K562 (cell line): ENCODE results near the gene ZFP2. TPM values are rescaled to one million over a fixed set of nuclear protein-coding genes. Genes with fewer than 3 reads are reported as not detected.
A peak's percentile ranks its signal among the peaks of the same experiment; 100 is the strongest.

Experiments used
- ATAC-seq: fragments of 200-7000 bp; cut with Tn5 transposase; 3 replicates; pipeline ENCODE4 v1.9.1; 2020; ENCODE audit warnings: moderate library complexity
- BruUV-seq: library from RNA; stranded (reverse); fragments of 400-500 nt; replicated peaks from 2 replicates; lab custom pipeline; 2021; lab: Mats Ljungman, UMichigan
- CTCF ChIA-PET: fragments of 300-600 bp; formaldehyde crosslinking; extraction: SDS; loops from one replicate; lab custom pipeline; 2021; ENCODE audit warnings: low intra/inter-chr PET ratio; lab: Yijun Ruan, JAX
- POLR2A ChIA-PET: fragments of 300-600, 350-650 bp; sonication (Branson Sonifier 250); formaldehyde crosslinking; extraction: SDS; loops from one replicate; lab custom pipeline; 2021; ENCODE audit warnings: antibody characterized with exemption, inconsistent platforms; lab: Yijun Ruan, JAX
- DNase-seq, 4 experiments: peaks; one replicate each; pipeline versions ENCODE4 v3.0.0 to v3.0.0-alpha.2; 2011 to 2018; ENCODE audit warnings: low spot score in 3 of 4, mixed read lengths in 3 of 4; ENCODE audit errors: extremely low read depth in 1 of 4
- FAIRE-seq: peaks from 2 replicates; lab custom pipeline; 2011; peaks lifted over from hg19 to GRCh38; lab: Jason Lieb, UNC
- H2AFZ ChIP-seq: 2 replicates; pipeline ENCODE4 v1.6.0; 2011; ENCODE audit warnings: low read depth, low read length, control low read depth, inconsistent platforms
- H3K27ac ChIP-seq: fragments of 200-600 bp; 3 replicates; pipeline ENCODE4 v1.8.0; 2011; ENCODE audit warnings: low read depth, mild to moderate bottlenecking, control low read depth, inconsistent platforms, low read length, moderate library complexity, mixed read lengths; ENCODE audit errors: extremely low read depth
- H3K27me3 ChIP-seq, 2 experiments: fragments of 300-600 bp in 1 of 2; 2 replicates in 1 of 2; 3 replicates in 1 of 2; pipeline versions ENCODE4 v1.6.0 to v1.8.0; 2011; ENCODE audit warnings: inconsistent platforms in 2 of 2, low read length in 2 of 2, mild to moderate bottlenecking in 1 of 2, mixed read lengths in 1 of 2, moderate library complexity in 1 of 2; ENCODE audit not compliant: control insufficient read depth in 2 of 2, insufficient read depth in 2 of 2
- H3K36me3 ChIP-seq: fragments of 300-600 bp; 3 replicates; pipeline ENCODE4 v1.8.0; 2011; ENCODE audit warnings: mild to moderate bottlenecking, low read length, inconsistent platforms; ENCODE audit not compliant: control insufficient read depth, insufficient read depth
- H3K4me1 ChIP-seq, 2 experiments: fragments of 200-600 bp in 1 of 2; replicated peaks in 1 of 2; 2 replicates in 1 of 2; 3 replicates in 1 of 2; pipeline versions ENCODE4 v1.5.1 to v1.8.0; 2011; ENCODE audit warnings: inconsistent platforms in 2 of 2, low read length in 2 of 2, mild to moderate bottlenecking in 1 of 2, mixed read lengths in 1 of 2, moderate library complexity in 1 of 2; ENCODE audit not compliant: control insufficient read depth in 2 of 2, insufficient read depth in 2 of 2
- H3K4me2 ChIP-seq: 2 replicates; pipeline ENCODE4 v1.6.1; 2011; ENCODE audit warnings: low read length, control low read depth, inconsistent platforms, mixed read lengths; ENCODE audit not compliant: insufficient read depth
- H3K4me3 ChIP-seq: fragments of 200-600 bp; sonication (generic), shearing (Covaris generic); 2 replicates; pipeline ENCODE4 v1.5.1; 2016; ENCODE audit warnings: control low read depth, inconsistent platforms
- H3K79me2 ChIP-seq: fragments of 200-600 bp; 3 replicates; pipeline ENCODE4 v1.8.0; 2011; ENCODE audit warnings: low read length, inconsistent platforms; ENCODE audit not compliant: control insufficient read depth, insufficient read depth
- H3K9ac ChIP-seq, 2 experiments: 2 replicates each; pipeline versions ENCODE4 v1.6.0 to v1.6.1; 2011; ENCODE audit warnings: low read depth in 2 of 2, low read length in 2 of 2, control low read depth in 1 of 2, inconsistent platforms in 1 of 2, mild to moderate bottlenecking in 1 of 2, mixed read lengths in 1 of 2; ENCODE audit not compliant: insufficient read depth in 1 of 2
- H3K9me1 ChIP-seq: one replicate; pipeline ENCODE4 v1.6.0; 2011; ENCODE audit warnings: inconsistent platforms, mild to moderate bottlenecking, low read length, moderate library complexity; ENCODE audit not compliant: control insufficient read depth, insufficient read depth
- H3K9me3 ChIP-seq: replicated peaks from 2 replicates; pipeline ENCODE4 v1.5.1; 2011; ENCODE audit warnings: low read depth, low read length, inconsistent platforms; ENCODE audit not compliant: control insufficient read depth, insufficient read depth
- H4K20me1 ChIP-seq: replicated peaks from 2 replicates; pipeline ENCODE4 v1.6.1; 2011; ENCODE audit warnings: low read length, inconsistent platforms, mixed read lengths; ENCODE audit not compliant: control insufficient read depth, insufficient read depth
- BHLHE40 ChIP-seq: IDR thresholded peaks from 2 replicates; pipeline ENCODE4 v1.6.1; 2011; ENCODE audit warnings: low read length, improper control_type of control experiment
- CBX1 ChIP-seq: sonication (generic); IDR thresholded peaks from 2 replicates; pipeline ENCODE4 v1.6.1; 2016; ENCODE audit warnings: antibody characterized with exemption, low read depth, mild to moderate bottlenecking
- ILK ChIP-seq: fragments of 450-650 bp; IDR thresholded peaks from 2 replicates; pipeline ENCODE4 v1.6.1; 2016; ENCODE audit warnings: missing genetic modification characterization, low read depth, mild to moderate bottlenecking, missing compliant biosample characterization, moderate library complexity, borderline replicate concordance
- KHSRP ChIP-seq: fragments of 450-650 bp; IDR thresholded peaks from 2 replicates; pipeline ENCODE4 v1.6.1; 2017
- PHF8 ChIP-seq: fragments of 200-600 bp; sonication (generic); IDR thresholded peaks from 2 replicates; pipeline ENCODE4 v1.6.1; 2012; ENCODE audit warnings: mixed run types, mild to moderate bottlenecking, inconsistent platforms, low read length, moderate library complexity, borderline replicate concordance
- SMARCA4 ChIP-seq: fragments of 450-650 bp; IDR thresholded peaks from 2 replicates; pipeline ENCODE4 v1.6.1; 2016
- SMARCE1 ChIP-seq: fragments of 450-650 bp; IDR thresholded peaks from 2 replicates; pipeline ENCODE4 v1.7.1; 2016; ENCODE audit warnings: mild to moderate bottlenecking
- ZNF212 ChIP-seq: fragments of 450-650 bp; formaldehyde crosslinking; IDR thresholded peaks from 2 replicates; pipeline ENCODE4 v1.4.0; 2020; ENCODE audit warnings: mild to moderate bottlenecking
- ZNF717 ChIP-seq: fragments of 250-450 bp; sonication (Bioruptor Pico); IDR thresholded peaks from 2 replicates; pipeline ENCODE4 v1.5.0; 2021
- WGBS: fragments of 100-300 bp; shearing (Covaris generic); methylation state at CpG from one replicate; pipeline ENCODE4 v1.1.6; 2016; ENCODE audit warnings: low coverage, mixed read lengths; ENCODE audit not compliant: insufficient coverage; ENCODE audit errors: missing lambda C conversion rate; 5-methylcytosine and 5-hydroxymethylcytosine counted together
- in situ Hi-C: fragments of 300-500 bp; cut with MboI; formaldehyde crosslinking; loops from 4 replicates; pipeline ENCODE4 v1.15.0; 2018; ENCODE audit warnings: inconsistent platforms, mixed read lengths
- intact Hi-C: fragments of 100-400 bp; cut with micrococcal nuclease; formaldehyde crosslinking; loops from 2 replicates; pipeline ENCODE4 v1.14.2; 2022
- polyA plus RNA-seq, 8 experiments: library from polyadenylated mRNA; depleted of rRNA in 4 of 8; stranded (reverse) in 5 of 8; unstranded in 3 of 8; fragments of >200 nt; fragmentation: Nextera tagmentation in 2 of 8; fragmentation: Illumina TruSeq in 1 of 8; extraction: Ambion mirVana in 2 of 8; extraction: Trizol in 1 of 8; gene quantifications; 2 replicates each; pipeline versions ENCODE4 v1.2.1 to v1.2.3, GENCODE V29; 2011 to 2014; ENCODE audit warnings: inconsistent platforms in 1 of 8, missing spikeins in 1 of 8
- total RNA-seq, 7 experiments: library from RNA; depleted of rRNA in 6 of 7; stranded (reverse); fragments of >200 nt in 6 of 7; fragmentation: Illumina TruSeq in 2 of 7; extraction: Trizol in 2 of 7; gene quantifications; 2 replicates each; pipeline versions ENCODE4 v1.2.1 to v1.2.3, GENCODE V29; 2011 to 2021; ENCODE audit warnings: low replicate concordance in 1 of 7
- TF ChIP-seq, protein P1 (sequence below): fragments of 450-650 bp; IDR thresholded peaks from 2 replicates; pipeline ENCODE4 v1.7.0; 2016; ENCODE audit warnings: borderline replicate concordance
- TF ChIP-seq, protein P2 (sequence below): fragments of 450-650 bp; IDR thresholded peaks from 2 replicates; pipeline ENCODE4 v1.6.1; 2016; ENCODE audit warnings: mild to moderate bottlenecking, moderate library complexity

ZFP2 gene
- total and polyA plus RNA-seq, 9 of the 15 experiments (the other 6 are each of a cell fraction or from before 2014, with no cell fraction given), result 0.07 to 0.13 TPM; not detected in 7

DNA sequence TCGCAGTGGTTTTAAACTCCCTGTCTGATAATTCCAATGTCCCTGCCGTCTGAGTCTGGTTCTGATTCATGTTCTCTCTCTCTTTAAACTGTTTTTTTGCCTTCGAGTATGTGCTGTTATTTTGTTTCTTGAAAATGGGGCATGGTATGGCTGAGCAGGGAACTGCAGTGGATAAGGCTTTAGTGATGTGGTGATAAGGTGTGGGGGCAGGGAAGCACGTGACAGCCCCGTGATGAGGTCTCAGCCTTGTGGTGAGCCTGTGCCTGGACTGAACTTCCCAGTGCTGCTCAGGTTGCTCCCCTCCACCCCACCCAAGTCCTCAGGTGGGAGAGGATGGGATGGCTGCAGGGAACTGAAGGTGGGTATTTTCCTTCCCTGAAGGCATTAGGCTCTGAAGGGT is 41.4 kb upstream of the ZFP2 start:
- intact Hi-C loops, result no loop called here
- H2AFZ ChIP-seq, result no peak overlapping the region
- ChIA-PET POLR2A (no interaction called here), CTCF (no interaction called here)
- H3K9me1 ChIP-seq, result no peaks in the 10 kb centered on the region
- in situ Hi-C loops, result no loop called here
- H3K9me3 ChIP-seq, result no peaks in the 10 kb centered on the region
- no peak overlapping the region for H3K27ac ChIP-seq
- H3K4me3 ChIP-seq, result no peak overlapping the region
- no peaks in the 10 kb centered on the region for H3K79me2 ChIP-seq
- H3K4me2 ChIP-seq, result peak overlapping the region; percentile 57
- no peak overlapping the region for H3K9ac ChIP-seq
- FAIRE-seq (no peak), DNase-seq (peak in 1 of 4 experiments; percentile 48), ATAC-seq (peak; percentile 90)
- 0% methylated on average over 5 of the region's 5 CpGs for WGBS
- BruUV-seq, result no TSS peak
- no peaks in the 10 kb centered on the region for H3K36me3 ChIP-seq
- H3K27me3 ChIP-seq, result peaks cover 3 to 27% of the 10 kb centered on the region in 2 experiments; a peak in 4 of 5 replicates
- H3K4me1 ChIP-seq, result peaks cover 4 to 6% of the 10 kb centered on the region in 2 experiments; a peak in 3 of 5 replicates
- H4K20me1 ChIP-seq, result no peaks in the 10 kb centered on the region
- no peak for TF ChIP-seq ZNF717
- TF ChIP-seq SMARCA4, result peak; percentile 63
- peak; percentile 43; the same call in 1 of the 2 replicates for TF ChIP-seq SMARCE1
- no peak for TF ChIP-seq PHF8
- no peak for TF ChIP-seq ZNF212
- TF ChIP-seq, protein P1, sequence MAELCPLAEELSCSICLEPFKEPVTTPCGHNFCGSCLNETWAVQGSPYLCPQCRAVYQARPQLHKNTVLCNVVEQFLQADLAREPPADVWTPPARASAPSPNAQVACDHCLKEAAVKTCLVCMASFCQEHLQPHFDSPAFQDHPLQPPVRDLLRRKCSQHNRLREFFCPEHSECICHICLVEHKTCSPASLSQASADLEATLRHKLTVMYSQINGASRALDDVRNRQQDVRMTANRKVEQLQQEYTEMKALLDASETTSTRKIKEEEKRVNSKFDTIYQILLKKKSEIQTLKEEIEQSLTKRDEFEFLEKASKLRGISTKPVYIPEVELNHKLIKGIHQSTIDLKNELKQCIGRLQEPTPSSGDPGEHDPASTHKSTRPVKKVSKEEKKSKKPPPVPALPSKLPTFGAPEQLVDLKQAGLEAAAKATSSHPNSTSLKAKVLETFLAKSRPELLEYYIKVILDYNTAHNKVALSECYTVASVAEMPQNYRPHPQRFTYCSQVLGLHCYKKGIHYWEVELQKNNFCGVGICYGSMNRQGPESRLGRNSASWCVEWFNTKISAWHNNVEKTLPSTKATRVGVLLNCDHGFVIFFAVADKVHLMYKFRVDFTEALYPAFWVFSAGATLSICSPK, result no peak
- TF ChIP-seq ILK (tag), result no peak
- TF ChIP-seq, protein P2, sequence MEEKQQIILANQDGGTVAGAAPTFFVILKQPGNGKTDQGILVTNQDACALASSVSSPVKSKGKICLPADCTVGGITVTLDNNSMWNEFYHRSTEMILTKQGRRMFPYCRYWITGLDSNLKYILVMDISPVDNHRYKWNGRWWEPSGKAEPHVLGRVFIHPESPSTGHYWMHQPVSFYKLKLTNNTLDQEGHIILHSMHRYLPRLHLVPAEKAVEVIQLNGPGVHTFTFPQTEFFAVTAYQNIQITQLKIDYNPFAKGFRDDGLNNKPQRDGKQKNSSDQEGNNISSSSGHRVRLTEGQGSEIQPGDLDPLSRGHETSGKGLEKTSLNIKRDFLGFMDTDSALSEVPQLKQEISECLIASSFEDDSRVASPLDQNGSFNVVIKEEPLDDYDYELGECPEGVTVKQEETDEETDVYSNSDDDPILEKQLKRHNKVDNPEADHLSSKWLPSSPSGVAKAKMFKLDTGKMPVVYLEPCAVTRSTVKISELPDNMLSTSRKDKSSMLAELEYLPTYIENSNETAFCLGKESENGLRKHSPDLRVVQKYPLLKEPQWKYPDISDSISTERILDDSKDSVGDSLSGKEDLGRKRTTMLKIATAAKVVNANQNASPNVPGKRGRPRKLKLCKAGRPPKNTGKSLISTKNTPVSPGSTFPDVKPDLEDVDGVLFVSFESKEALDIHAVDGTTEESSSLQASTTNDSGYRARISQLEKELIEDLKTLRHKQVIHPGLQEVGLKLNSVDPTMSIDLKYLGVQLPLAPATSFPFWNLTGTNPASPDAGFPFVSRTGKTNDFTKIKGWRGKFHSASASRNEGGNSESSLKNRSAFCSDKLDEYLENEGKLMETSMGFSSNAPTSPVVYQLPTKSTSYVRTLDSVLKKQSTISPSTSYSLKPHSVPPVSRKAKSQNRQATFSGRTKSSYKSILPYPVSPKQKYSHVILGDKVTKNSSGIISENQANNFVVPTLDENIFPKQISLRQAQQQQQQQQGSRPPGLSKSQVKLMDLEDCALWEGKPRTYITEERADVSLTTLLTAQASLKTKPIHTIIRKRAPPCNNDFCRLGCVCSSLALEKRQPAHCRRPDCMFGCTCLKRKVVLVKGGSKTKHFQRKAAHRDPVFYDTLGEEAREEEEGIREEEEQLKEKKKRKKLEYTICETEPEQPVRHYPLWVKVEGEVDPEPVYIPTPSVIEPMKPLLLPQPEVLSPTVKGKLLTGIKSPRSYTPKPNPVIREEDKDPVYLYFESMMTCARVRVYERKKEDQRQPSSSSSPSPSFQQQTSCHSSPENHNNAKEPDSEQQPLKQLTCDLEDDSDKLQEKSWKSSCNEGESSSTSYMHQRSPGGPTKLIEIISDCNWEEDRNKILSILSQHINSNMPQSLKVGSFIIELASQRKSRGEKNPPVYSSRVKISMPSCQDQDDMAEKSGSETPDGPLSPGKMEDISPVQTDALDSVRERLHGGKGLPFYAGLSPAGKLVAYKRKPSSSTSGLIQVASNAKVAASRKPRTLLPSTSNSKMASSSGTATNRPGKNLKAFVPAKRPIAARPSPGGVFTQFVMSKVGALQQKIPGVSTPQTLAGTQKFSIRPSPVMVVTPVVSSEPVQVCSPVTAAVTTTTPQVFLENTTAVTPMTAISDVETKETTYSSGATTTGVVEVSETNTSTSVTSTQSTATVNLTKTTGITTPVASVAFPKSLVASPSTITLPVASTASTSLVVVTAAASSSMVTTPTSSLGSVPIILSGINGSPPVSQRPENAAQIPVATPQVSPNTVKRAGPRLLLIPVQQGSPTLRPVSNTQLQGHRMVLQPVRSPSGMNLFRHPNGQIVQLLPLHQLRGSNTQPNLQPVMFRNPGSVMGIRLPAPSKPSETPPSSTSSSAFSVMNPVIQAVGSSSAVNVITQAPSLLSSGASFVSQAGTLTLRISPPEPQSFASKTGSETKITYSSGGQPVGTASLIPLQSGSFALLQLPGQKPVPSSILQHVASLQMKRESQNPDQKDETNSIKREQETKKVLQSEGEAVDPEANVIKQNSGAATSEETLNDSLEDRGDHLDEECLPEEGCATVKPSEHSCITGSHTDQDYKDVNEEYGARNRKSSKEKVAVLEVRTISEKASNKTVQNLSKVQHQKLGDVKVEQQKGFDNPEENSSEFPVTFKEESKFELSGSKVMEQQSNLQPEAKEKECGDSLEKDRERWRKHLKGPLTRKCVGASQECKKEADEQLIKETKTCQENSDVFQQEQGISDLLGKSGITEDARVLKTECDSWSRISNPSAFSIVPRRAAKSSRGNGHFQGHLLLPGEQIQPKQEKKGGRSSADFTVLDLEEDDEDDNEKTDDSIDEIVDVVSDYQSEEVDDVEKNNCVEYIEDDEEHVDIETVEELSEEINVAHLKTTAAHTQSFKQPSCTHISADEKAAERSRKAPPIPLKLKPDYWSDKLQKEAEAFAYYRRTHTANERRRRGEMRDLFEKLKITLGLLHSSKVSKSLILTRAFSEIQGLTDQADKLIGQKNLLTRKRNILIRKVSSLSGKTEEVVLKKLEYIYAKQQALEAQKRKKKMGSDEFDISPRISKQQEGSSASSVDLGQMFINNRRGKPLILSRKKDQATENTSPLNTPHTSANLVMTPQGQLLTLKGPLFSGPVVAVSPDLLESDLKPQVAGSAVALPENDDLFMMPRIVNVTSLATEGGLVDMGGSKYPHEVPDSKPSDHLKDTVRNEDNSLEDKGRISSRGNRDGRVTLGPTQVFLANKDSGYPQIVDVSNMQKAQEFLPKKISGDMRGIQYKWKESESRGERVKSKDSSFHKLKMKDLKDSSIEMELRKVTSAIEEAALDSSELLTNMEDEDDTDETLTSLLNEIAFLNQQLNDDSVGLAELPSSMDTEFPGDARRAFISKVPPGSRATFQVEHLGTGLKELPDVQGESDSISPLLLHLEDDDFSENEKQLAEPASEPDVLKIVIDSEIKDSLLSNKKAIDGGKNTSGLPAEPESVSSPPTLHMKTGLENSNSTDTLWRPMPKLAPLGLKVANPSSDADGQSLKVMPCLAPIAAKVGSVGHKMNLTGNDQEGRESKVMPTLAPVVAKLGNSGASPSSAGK, result peak; percentile 77
- 0 out of 2 replicates have a peak, but pooled peaks have one; percentile 36 for TF ChIP-seq BHLHE40
- TF ChIP-seq KHSRP, result no peak
- no peak for TF ChIP-seq CBX1
